ENCODE results near the gene IP6K3. TPM values are rescaled to one million over a fixed set of nuclear protein-coding genes. Genes with fewer than 3 reads are reported as not detected.

The IP6K3 gene
- total RNA-seq, 6 experiments from 2014 or later = 0.25 to 0.83 (median 0.50) TPM; not detected in 2

DNA sequence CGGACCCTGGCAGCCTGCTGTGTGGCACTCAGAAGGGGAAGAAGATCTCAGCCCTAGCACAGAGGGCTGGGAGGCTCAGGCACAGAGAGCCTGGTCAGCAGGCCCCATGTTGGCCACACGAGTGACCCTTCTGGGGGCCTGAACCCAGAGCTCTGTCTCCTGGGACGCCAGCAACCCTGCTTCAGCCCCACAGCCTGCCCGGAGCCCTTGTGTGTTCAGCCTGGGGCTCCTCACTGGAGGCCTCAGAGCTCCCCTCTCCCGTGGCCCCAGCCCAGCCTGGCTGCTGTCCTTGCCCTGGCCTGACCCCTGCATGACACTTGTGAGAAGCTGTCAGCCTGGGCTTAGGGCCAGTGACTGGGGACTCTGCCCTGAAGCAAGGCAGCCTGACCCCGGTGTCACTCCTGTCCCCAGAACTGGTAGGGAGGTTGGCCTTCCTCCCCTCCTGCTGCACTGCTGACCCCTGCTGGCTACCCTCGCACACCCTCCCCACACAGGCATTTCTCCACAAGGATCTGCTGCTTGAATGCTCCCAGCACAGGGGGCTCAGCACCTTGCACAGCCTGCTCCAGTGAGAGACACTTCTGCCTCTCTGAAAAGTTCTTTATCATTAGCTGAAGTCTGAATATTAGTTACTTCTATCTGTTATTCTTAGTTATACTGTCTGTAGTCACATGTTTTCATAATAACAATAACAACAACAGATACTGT lies 15.4 kb upstream of the IP6K3 start:
- H3K36me3 Mint-ChIP-seq (ENCODE audit: low read depth) = no peaks in the 10 kb centered on the region; the same call in 1 of the 2 replicates
- TF ChIP-seq, protein P1, sequence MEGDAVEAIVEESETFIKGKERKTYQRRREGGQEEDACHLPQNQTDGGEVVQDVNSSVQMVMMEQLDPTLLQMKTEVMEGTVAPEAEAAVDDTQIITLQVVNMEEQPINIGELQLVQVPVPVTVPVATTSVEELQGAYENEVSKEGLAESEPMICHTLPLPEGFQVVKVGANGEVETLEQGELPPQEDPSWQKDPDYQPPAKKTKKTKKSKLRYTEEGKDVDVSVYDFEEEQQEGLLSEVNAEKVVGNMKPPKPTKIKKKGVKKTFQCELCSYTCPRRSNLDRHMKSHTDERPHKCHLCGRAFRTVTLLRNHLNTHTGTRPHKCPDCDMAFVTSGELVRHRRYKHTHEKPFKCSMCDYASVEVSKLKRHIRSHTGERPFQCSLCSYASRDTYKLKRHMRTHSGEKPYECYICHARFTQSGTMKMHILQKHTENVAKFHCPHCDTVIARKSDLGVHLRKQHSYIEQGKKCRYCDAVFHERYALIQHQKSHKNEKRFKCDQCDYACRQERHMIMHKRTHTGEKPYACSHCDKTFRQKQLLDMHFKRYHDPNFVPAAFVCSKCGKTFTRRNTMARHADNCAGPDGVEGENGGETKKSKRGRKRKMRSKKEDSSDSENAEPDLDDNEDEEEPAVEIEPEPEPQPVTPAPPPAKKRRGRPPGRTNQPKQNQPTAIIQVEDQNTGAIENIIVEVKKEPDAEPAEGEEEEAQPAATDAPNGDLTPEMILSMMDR (IDR thresholded peaks at IDR 0.05) = peak; percentile 81
- peaks cover 7% of the 10 kb centered on the region; the same call in 1 of the 2 replicates for H3K27me3 Mint-ChIP-seq (ENCODE audit: insufficient read depth)
- no peak overlapping the region for H3K4me3 Mint-ChIP-seq
- no peak overlapping the region for H3K27ac Mint-ChIP-seq
- no peaks in the 10 kb centered on the region for H3K9me3 Mint-ChIP-seq
- H3K4me1 Mint-ChIP-seq (ENCODE audit: low read depth) = peaks cover 18% of the 10 kb centered on the region
- DNase-seq = peak; percentile 26

DNA sequence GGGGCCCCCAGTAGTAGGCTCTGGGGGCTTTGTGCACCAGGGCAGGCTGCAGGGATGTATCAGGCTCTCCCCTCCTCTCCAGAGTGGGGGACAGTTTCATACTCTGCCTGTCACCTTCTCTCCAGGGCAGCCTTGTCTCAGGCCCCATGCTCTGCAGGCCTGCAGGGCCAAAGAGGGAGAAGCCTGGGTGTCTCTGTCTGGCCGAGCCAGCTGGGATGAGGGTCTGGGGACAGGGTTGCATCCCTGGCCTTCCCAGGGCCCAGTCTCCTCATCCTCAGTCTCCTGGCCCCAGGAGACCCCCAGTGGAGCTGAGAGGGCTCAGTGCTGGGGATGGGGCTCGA lies 14.8 kb upstream of the IP6K3 start:
- no peak overlapping the region for H3K27ac Mint-ChIP-seq
- no peak overlapping the region for H3K4me3 Mint-ChIP-seq
- H3K4me1 Mint-ChIP-seq (ENCODE audit: low read depth) = peaks cover 17% of the 10 kb centered on the region
- TF ChIP-seq, protein P1 (IDR thresholded peaks at IDR 0.05) = no peak
- peaks cover 10% of the 10 kb centered on the region; the same call in 1 of the 2 replicates for H3K27me3 Mint-ChIP-seq (ENCODE audit: insufficient read depth)
- H3K36me3 Mint-ChIP-seq (ENCODE audit: low read depth) = no peaks in the 10 kb centered on the region
- DNase-seq = no peak
- H3K9me3 Mint-ChIP-seq = no peaks in the 10 kb centered on the region

GRCh38 chr6:33759887-33760629 lies 13.4 kb upstream of the IP6K3 start:
- Mint-ChIP-seq H3K27me3 (ENCODE audit: insufficient read depth) (peaks cover 10% of the 10 kb centered on the region; the same call in 1 of the 2 replicates), H3K27ac (no peak overlapping the region), H3K9me3 (no peaks in the 10 kb centered on the region), H3K4me1 (ENCODE audit: low read depth) (peaks cover 17% of the 10 kb centered on the region), H3K4me3 (no peak overlapping the region), H3K36me3 (ENCODE audit: low read depth) (no peaks in the 10 kb centered on the region)
- DNase-seq = no peak
- TF ChIP-seq, protein P1 (IDR thresholded peaks at IDR 0.05) = no peak

GRCh38 chr6:33758815-33759216 lies 12.1 kb upstream of the IP6K3 start:
- peaks cover 10% of the 10 kb centered on the region; the same call in 1 of the 2 replicates for H3K27me3 Mint-ChIP-seq (ENCODE audit: insufficient read depth)
- no peak for DNase-seq
- no peak overlapping the region for H3K4me3 Mint-ChIP-seq
- H3K9me3 Mint-ChIP-seq = no peaks in the 10 kb centered on the region
- no peak overlapping the region for H3K27ac Mint-ChIP-seq
- H3K4me1 Mint-ChIP-seq (ENCODE audit: low read depth) = peaks cover 17% of the 10 kb centered on the region
- H3K36me3 Mint-ChIP-seq (ENCODE audit: low read depth) = no peaks in the 10 kb centered on the region
- TF ChIP-seq, protein P1 (IDR thresholded peaks at IDR 0.05) = no peak

DNA sequence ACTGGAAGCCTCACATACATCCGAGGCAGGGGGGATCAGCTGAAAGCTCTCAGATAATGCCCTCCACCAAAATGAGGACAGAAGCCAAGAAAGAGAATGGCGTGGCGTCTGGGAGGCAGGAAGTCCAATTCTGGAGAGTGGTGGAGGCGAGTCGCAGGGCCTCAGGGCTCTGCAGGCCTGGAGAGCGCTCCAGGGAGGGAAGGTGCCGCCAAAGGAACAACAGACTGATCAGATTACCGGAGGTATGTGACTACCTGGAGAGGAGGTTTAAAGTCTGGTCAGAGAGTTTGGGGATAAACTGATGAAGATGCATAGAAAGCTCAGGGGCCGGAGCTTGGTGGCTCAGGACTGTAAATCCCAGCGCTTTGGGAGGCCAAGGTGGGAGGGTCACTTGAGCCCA lies 11.2 kb upstream of the IP6K3 start:
- Mint-ChIP-seq H3K27ac (no peak overlapping the region), H3K27me3 (ENCODE audit: insufficient read depth) (peaks cover 9% of the 10 kb centered on the region; the same call in 1 of the 2 replicates), H3K36me3 (ENCODE audit: low read depth) (no peaks in the 10 kb centered on the region), H3K9me3 (no peaks in the 10 kb centered on the region), H3K4me3 (no peak overlapping the region), H3K4me1 (ENCODE audit: low read depth) (peaks cover 17% of the 10 kb centered on the region)
- DNase-seq = no peak
- TF ChIP-seq, protein P1 (IDR thresholded peaks at IDR 0.05) = no peak
